ENCODE results near the gene FLT3LG. TPM values are rescaled to one million over a fixed set of nuclear protein-coding genes. Genes with fewer than 3 reads are reported as not detected.

The FLT3LG gene
- total and polyA plus RNA-seq, 2 of the 8 experiments (the other 6 are each of a cell fraction or from before 2014, with no cell fraction given) = 1.6 to 3.2 TPM

GRCh38 chr19:49425922-49426592 lies 48.0 kb upstream of the FLT3LG start (continued):
- TF ChIP-seq, protein P1, sequence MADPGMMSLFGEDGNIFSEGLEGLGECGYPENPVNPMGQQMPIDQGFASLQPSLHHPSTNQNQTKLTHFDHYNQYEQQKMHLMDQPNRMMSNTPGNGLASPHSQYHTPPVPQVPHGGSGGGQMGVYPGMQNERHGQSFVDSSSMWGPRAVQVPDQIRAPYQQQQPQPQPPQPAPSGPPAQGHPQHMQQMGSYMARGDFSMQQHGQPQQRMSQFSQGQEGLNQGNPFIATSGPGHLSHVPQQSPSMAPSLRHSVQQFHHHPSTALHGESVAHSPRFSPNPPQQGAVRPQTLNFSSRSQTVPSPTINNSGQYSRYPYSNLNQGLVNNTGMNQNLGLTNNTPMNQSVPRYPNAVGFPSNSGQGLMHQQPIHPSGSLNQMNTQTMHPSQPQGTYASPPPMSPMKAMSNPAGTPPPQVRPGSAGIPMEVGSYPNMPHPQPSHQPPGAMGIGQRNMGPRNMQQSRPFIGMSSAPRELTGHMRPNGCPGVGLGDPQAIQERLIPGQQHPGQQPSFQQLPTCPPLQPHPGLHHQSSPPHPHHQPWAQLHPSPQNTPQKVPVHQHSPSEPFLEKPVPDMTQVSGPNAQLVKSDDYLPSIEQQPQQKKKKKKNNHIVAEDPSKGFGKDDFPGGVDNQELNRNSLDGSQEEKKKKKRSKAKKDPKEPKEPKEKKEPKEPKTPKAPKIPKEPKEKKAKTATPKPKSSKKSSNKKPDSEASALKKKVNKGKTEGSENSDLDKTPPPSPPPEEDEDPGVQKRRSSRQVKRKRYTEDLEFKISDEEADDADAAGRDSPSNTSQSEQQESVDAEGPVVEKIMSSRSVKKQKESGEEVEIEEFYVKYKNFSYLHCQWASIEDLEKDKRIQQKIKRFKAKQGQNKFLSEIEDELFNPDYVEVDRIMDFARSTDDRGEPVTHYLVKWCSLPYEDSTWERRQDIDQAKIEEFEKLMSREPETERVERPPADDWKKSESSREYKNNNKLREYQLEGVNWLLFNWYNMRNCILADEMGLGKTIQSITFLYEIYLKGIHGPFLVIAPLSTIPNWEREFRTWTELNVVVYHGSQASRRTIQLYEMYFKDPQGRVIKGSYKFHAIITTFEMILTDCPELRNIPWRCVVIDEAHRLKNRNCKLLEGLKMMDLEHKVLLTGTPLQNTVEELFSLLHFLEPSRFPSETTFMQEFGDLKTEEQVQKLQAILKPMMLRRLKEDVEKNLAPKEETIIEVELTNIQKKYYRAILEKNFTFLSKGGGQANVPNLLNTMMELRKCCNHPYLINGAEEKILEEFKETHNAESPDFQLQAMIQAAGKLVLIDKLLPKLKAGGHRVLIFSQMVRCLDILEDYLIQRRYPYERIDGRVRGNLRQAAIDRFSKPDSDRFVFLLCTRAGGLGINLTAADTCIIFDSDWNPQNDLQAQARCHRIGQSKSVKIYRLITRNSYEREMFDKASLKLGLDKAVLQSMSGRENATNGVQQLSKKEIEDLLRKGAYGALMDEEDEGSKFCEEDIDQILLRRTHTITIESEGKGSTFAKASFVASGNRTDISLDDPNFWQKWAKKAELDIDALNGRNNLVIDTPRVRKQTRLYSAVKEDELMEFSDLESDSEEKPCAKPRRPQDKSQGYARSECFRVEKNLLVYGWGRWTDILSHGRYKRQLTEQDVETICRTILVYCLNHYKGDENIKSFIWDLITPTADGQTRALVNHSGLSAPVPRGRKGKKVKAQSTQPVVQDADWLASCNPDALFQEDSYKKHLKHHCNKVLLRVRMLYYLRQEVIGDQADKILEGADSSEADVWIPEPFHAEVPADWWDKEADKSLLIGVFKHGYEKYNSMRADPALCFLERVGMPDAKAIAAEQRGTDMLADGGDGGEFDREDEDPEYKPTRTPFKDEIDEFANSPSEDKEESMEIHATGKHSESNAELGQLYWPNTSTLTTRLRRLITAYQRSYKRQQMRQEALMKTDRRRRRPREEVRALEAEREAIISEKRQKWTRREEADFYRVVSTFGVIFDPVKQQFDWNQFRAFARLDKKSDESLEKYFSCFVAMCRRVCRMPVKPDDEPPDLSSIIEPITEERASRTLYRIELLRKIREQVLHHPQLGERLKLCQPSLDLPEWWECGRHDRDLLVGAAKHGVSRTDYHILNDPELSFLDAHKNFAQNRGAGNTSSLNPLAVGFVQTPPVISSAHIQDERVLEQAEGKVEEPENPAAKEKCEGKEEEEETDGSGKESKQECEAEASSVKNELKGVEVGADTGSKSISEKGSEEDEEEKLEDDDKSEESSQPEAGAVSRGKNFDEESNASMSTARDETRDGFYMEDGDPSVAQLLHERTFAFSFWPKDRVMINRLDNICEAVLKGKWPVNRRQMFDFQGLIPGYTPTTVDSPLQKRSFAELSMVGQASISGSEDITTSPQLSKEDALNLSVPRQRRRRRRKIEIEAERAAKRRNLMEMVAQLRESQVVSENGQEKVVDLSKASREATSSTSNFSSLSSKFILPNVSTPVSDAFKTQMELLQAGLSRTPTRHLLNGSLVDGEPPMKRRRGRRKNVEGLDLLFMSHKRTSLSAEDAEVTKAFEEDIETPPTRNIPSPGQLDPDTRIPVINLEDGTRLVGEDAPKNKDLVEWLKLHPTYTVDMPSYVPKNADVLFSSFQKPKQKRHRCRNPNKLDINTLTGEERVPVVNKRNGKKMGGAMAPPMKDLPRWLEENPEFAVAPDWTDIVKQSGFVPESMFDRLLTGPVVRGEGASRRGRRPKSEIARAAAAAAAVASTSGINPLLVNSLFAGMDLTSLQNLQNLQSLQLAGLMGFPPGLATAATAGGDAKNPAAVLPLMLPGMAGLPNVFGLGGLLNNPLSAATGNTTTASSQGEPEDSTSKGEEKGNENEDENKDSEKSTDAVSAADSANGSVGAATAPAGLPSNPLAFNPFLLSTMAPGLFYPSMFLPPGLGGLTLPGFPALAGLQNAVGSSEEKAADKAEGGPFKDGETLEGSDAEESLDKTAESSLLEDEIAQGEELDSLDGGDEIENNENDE (IDR thresholded peaks at IDR 0.05; ENCODE audit: insufficient replicate concordance, low read length) = no peak
- no peak for TF ChIP-seq FOSL1 (IDR thresholded peaks at IDR 0.05; ENCODE audit: insufficient read depth, low read depth, low read length)
- peak in 1 of 2 experiments; percentile 20; a peak in 1 of 4 replicates for TF ChIP-seq RAD21 (IDR thresholded peaks at IDR 0.05 in 1 of 2, conservative IDR thresholded peaks at IDR 0.05 in 1 of 2; ENCODE audit: low read depth in 2 of 2, low read length in 2 of 2)
- TF ChIP-seq SP4 (IDR thresholded peaks at IDR 0.05; ENCODE audit: low read length) = peak; percentile 81
- peak; percentile 99 for TF ChIP-seq SP1 (IDR thresholded peaks at IDR 0.05; ENCODE audit: low read depth, low read length)
- 0 out of 2 replicates have a peak, but pooled peaks have one; percentile 17 for TF ChIP-seq PHF8 (conservative IDR thresholded peaks at IDR 0.05; ENCODE audit: low read depth, low read length)
- TF ChIP-seq JUND (IDR thresholded peaks at IDR 0.05; ENCODE audit: low read length) = peak; percentile 10; the same call in 1 of the 2 replicates
- TF ChIP-seq TCF12 (IDR thresholded peaks at IDR 0.05; ENCODE audit: low read depth, low read length) = 0 out of 2 replicates have a peak, but pooled peaks have one; percentile 42
- TF ChIP-seq HDAC2 (IDR thresholded peaks at IDR 0.05; ENCODE audit: borderline replicate concordance in 1 of 2, low read depth in 2 of 2, low read length in 2 of 2) = 0 out of 4 replicates have a peak, but pooled peaks of 1 of the 2 experiments have one; percentile 20
- TF ChIP-seq CEBPB (IDR thresholded peaks at IDR 0.05; ENCODE audit: low read depth, low read length) = no peak

Measured in H1 (cell line).